Right lobe of liver (tissue), 6 donors: ENCODE measurements around the gene TAS2R3. TPM values are rescaled to one million over a fixed set of nuclear protein-coding genes. Genes with fewer than 3 reads are reported as not detected.

Experiments
- ATAC-seq, 4 donors: fragments of 200-7000 bp; cut with Tn5 transposase; one replicate each; pipeline ENCODE4 v1.9.1; 2020; ENCODE audit warnings: mild to moderate bottlenecking in 4 of 4, moderate library complexity in 4 of 4
- DNase-seq, 3 donors: peaks; one replicate each; pipeline ENCODE4 v3.0.0-alpha.2; 2020
- H3K27ac ChIP-seq, 3 donors: fragments of 200-600 bp; one replicate each; pipeline ENCODE4 v1.8.0; 2022
- H3K27me3 ChIP-seq, 2 donors: fragments of 200-600 bp; one replicate each; pipeline ENCODE4 v1.8.0; 2022
- H3K36me3 ChIP-seq, 4 donors: fragments of 200-600 bp; sonication (generic) in 1 of 4; one replicate each; pipeline versions ENCODE4 v1.5.1 to v1.8.0; 2017 to 2022; ENCODE audit warnings: control low read depth in 1 of 4
- H3K4me1 ChIP-seq, 4 donors: fragments of 200-600 bp; sonication (generic) in 1 of 4; one replicate each; pipeline versions ENCODE4 v1.5.1 to v1.8.0; 2017 to 2022; ENCODE audit warnings: control low read depth in 1 of 4
- H3K4me3 ChIP-seq, 3 donors: fragments of 200-600 bp; one replicate each; pipeline ENCODE4 v1.8.0; 2022
- H3K9me3 ChIP-seq, 4 donors: fragments of 200-600 bp; sonication (generic) in 1 of 4; one replicate each; pipeline versions ENCODE4 v1.5.1 to v1.8.0; 2017 to 2022; ENCODE audit warnings: control low read depth in 1 of 4
- POLR2A ChIP-seq: fragments of 450-650 bp; IDR thresholded peaks from one replicate; pipeline ENCODE4 v1.6.1; 2017; ENCODE audit warnings: antibody characterized with exemption, mild to moderate bottlenecking
- WGBS: methylation state at CpG from one replicate; pipeline ENCODE4 v1.1.6; 2018; ENCODE audit warnings: low coverage, low lambda C conversion rate; ENCODE audit not compliant: insufficient coverage; ENCODE audit errors: missing lambda C conversion rate; 5-methylcytosine and 5-hydroxymethylcytosine counted together
- intact Hi-C, 2 donors: fragments of 100-400 bp; cut with DNase I; formaldehyde crosslinking; loops; one replicate each; pipeline versions ENCODE4 v1.11.2 to v1.14.1; 2022
- long read RNA-seq: library from polyadenylated mRNA; unstranded; transcript quantifications from one replicate; pipeline ENCODE4 v2.0.0, GENCODE V29; 2019
- total RNA-seq, 6 experiments: library from RNA; depleted of rRNA in 2 of 6; stranded (reverse); fragments of >200 nt in 2 of 6; fragmentation: NEBNext Ultra II Directional in 3 of 6; extraction: Animal tissue kit (Norgen Biotek cat#: 25700) in 3 of 6; gene quantifications; one replicate each; pipeline versions ENCODE4 v1.1.0 to v1.2.4, GENCODE V29; 2016 to 2023
- TF ChIP-seq, protein P1 (sequence below), 4 donors: fragments of 200-600 bp in 3 of 4; fragments of 450-650 bp in 1 of 4; IDR thresholded peaks; one replicate each; pipeline versions ENCODE4 v1.5.1 to v1.8.0; 2016 to 2022; ENCODE audit warnings: antibody characterized with exemption in 4 of 4, mild to moderate bottlenecking in 2 of 4
- donor health status: DM: no; HTN: yes; CAD: no.
- donor health status: DM: no; HTN: no; CAD: no.
- donor health status: DM: no; HTN: no; CAD: no.
- donor health status: DM: no; HTN: yes; CAD: no.
- donor health status: DM: no; HTN: yes; CAD: no.

The TAS2R3 gene, protein sequence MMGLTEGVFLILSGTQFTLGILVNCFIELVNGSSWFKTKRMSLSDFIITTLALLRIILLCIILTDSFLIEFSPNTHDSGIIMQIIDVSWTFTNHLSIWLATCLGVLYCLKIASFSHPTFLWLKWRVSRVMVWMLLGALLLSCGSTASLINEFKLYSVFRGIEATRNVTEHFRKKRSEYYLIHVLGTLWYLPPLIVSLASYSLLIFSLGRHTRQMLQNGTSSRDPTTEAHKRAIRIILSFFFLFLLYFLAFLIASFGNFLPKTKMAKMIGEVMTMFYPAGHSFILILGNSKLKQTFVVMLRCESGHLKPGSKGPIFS
- total RNA-seq = 1 to 10 TPM in 1 of 6 experiments, under 1 TPM in 5; 0.31 to 3.5 (median 0.55) TPM
- long read RNA-seq = 0 reads

DNA sequence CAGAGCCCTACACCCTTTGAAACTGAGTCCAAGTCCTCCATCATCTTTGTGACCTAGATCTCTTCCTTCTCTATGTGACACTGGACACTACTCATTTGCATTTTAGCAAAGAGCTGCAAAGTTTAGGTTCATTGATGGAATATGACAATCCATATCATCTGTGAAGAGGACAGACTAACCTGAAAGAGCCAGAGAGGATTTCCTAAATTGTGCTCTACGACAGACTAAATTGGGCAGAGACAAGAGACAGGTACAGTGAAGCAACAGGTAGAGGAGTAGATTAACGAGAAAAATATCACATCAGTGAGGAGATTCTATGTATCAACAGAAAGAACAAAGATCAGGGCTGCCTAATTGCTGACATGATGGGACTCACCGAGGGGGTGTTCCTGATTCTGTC lies at the start of gene TAS2R3:
TAS2R3 (plus strand) TSS at position 301 of the 400 bp plus-strand sequence; CDS start at position 363, 62 bp downstream.
- WGBS = 90% methylated on average over 3 of the region's 3 CpGs
- Histone ChIP-seq H3K27ac (no peak within 1 kb of the TSS), H3K4me3 (no peak within 1 kb of the TSS), H3K9me3 (no peaks in the 10 kb centered on the region), H3K36me3 (peaks cover 0 to 23% (median under 1%) of the 10 kb centered on the region in 4 donors), H3K27me3 (no peaks in the 10 kb centered on the region), H3K4me1 (no peaks in the 10 kb centered on the region)
- no peak for ATAC-seq
- intact Hi-C loops = no loop called here
- no peak for DNase-seq
- TF ChIP-seq POLR2A = no peak
- TF ChIP-seq, protein P1, sequence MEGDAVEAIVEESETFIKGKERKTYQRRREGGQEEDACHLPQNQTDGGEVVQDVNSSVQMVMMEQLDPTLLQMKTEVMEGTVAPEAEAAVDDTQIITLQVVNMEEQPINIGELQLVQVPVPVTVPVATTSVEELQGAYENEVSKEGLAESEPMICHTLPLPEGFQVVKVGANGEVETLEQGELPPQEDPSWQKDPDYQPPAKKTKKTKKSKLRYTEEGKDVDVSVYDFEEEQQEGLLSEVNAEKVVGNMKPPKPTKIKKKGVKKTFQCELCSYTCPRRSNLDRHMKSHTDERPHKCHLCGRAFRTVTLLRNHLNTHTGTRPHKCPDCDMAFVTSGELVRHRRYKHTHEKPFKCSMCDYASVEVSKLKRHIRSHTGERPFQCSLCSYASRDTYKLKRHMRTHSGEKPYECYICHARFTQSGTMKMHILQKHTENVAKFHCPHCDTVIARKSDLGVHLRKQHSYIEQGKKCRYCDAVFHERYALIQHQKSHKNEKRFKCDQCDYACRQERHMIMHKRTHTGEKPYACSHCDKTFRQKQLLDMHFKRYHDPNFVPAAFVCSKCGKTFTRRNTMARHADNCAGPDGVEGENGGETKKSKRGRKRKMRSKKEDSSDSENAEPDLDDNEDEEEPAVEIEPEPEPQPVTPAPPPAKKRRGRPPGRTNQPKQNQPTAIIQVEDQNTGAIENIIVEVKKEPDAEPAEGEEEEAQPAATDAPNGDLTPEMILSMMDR (IDR thresholded peaks at IDR 0.05) = no peak

DNA sequence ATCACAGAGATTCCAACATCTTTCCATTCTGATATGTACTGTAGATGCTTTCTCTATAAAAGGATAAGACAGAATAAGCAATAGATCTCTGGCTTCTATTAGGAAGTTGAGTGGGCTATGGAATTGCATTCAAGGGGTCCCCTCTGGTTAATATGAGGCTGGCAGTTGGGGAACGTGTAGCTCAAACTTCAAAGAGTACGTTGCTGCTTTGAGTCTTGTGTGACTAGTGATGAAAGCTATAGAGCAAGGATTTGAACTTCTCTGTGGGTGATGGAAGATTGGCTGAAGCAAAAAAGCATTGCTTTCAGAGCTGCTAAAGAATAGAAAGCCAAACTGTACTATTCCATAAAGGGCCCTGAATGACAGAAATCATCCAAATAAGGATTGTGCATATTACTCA lies 49.3 kb upstream of the TAS2R3 start:
- 95% methylated on average over 2 of the region's 2 CpGs for WGBS
- H3K4me3 ChIP-seq = no peak overlapping the region
- H3K27ac ChIP-seq = no peak overlapping the region
- ATAC-seq = no peak
- no peaks in the 10 kb centered on the region for H3K9me3 ChIP-seq
- H3K27me3 ChIP-seq = no peaks in the 10 kb centered on the region
- intact Hi-C loops = no loop called here
- no peak for TF ChIP-seq POLR2A
- TF ChIP-seq, protein P1 (IDR thresholded peaks at IDR 0.05) = no peak
- no peaks in the 10 kb centered on the region for H3K36me3 ChIP-seq
- H3K4me1 ChIP-seq = no peaks in the 10 kb centered on the region
- no peak for DNase-seq

DNA sequence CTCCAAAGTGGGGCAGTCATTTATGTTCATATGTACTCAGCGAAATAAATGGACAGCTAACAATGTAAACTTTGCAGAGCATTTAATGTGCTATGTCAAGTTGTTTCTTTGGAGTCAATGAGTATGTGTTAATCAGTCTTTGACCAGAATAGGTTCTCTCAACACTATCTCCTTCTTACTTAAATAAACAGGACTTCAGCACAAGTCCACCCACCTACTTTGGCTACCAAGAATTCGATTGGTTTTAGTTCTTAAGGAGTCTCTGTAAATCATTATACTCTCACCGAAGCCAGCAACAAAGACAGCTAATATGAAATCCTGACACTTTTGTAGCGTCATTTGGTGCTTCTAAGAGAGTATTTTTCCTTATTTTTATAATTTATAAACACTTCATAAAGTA lies 48.9 kb upstream of the TAS2R3 start:
- Histone ChIP-seq H3K4me1 (no peaks in the 10 kb centered on the region), H3K36me3 (no peaks in the 10 kb centered on the region), H3K27ac (no peak overlapping the region), H3K27me3 (no peaks in the 10 kb centered on the region), H3K4me3 (no peak overlapping the region), H3K9me3 (no peaks in the 10 kb centered on the region)
- WGBS = 62% methylated on average over 4 of the region's 4 CpGs
- DNase-seq = no peak
- TF ChIP-seq, protein P1 (IDR thresholded peaks at IDR 0.05) = no peak
- TF ChIP-seq POLR2A = no peak
- intact Hi-C loops = no loop called here
- no peak for ATAC-seq

DNA sequence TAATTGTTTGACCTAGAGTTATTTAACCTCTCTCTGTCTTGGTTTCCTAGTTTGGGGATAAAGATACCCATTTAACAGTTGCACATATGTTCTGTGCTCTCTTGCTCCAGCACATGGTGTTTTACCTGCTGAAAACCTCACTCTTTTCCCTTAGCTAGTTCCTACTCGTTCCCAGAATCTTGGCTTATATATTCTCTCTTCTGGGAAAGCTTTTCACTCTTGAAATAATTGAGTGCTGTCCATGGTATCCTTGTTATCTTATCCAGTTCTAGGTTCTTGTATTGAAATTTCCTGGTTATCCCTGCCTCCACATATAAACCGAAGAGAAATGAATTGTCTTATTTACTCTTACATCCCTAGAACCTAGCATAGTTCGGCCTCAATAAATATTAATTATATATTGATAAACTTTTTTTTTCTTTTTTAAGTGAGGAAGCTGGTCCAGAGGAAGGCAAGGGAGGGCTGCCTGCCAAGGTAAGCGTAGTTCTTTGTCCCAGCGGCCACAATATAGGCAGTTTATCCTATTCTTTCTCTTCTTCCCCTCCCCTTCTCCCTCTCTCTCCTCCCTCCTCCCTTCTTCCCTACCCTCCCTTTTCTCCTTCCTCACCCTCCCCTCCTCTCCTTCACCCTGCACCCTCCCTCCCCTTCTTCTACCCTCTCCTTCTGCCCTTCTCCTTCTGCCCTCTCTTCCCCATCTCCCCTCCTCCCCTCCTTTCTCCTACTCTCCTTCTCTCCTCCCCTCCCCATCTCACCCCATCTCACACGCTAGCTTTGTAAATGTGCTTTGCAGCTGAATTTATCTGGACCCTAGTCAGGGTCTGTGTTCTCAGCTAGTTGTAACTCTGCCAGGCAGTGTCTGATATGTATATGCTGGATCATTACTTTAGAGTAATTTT lies 47.9 kb upstream of the TAS2R3 start:
- intact Hi-C loops = no loop called here
- Histone ChIP-seq H3K27me3 (no peaks in the 10 kb centered on the region), H3K27ac (no peak overlapping the region), H3K4me3 (no peak overlapping the region), H3K36me3 (no peaks in the 10 kb centered on the region), H3K4me1 (no peaks in the 10 kb centered on the region), H3K9me3 (no peaks in the 10 kb centered on the region)
- no peak for TF ChIP-seq POLR2A
- TF ChIP-seq, protein P1 (IDR thresholded peaks at IDR 0.05) = no peak
- ATAC-seq = no peak
- WGBS = 75% methylated on average over 6 of the region's 6 CpGs
- DNase-seq = no peak
